PFSK-1 (cell line): ENCODE data around the gene CR1.

Source experiments
- FOXP2 ChIP-seq: optimal IDR thresholded peaks from 2 replicates; pipeline ENCODE3; 2011; ENCODE audit warnings: borderline replicate concordance, control low read depth, inconsistent platforms; ENCODE audit not compliant: insufficient read depth; ENCODE audit errors: extremely low read length, extremely low read depth
- POLR2AphosphoS5 ChIP-seq: IDR thresholded peaks from 2 replicates; pipeline ENCODE4 v1.6.1; 2012; ENCODE audit warnings: low read depth, mild to moderate bottlenecking, control low read depth, low read length, moderate library complexity
- REST ChIP-seq, 2 experiments: IDR thresholded peaks; 2 replicates each; pipeline versions ENCODE4 v1.6.1 to v1.8.0; 2011 to 2012; ENCODE audit warnings: low read depth in 2 of 2, low read length in 2 of 2, control low read depth in 1 of 2, inconsistent platforms in 1 of 2, mild to moderate bottlenecking in 1 of 2, moderate library complexity in 1 of 2; ENCODE audit not compliant: insufficient read depth in 1 of 2
- SIN3A ChIP-seq: IDR thresholded peaks from 2 replicates; pipeline ENCODE4 v1.6.1; 2012; ENCODE audit warnings: mild to moderate bottlenecking, low read length, moderate library complexity, borderline replicate concordance; ENCODE audit not compliant: insufficient read depth
- TAF1 ChIP-seq: IDR thresholded peaks from 2 replicates; pipeline ENCODE4 v1.6.1; 2012; ENCODE audit warnings: low read length, control low read depth, borderline replicate concordance; ENCODE audit not compliant: insufficient read depth

CR1 gene

DNA sequence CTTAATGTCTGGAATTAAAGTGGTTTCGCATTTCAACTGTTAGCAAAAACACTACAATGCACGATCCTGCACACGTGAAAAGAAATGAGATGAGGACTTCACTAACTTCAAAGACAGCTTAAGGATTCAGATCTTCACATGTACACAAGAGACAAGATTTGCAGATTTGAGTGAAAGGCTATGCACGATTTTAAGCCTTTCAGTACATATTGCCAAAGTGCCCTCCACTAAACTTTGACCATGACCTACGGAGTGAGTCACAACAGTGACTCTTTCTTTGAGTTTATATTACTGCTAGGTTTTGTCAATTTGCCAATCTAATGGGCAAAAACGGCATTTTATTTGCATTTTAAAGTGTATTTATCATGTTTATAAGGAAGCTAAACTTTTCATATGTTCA lies 107.8 kb downstream of the CR1 start:
- TF ChIP-seq POLR2AphosphoS5 = no peak
- no peak for TF ChIP-seq FOXP2
- no peak for TF ChIP-seq SIN3A
- TF ChIP-seq TAF1 = no peak
- TF ChIP-seq REST (IDR thresholded peaks at IDR 0.05; ENCODE audit: insufficient read depth in 1 of 2, low read depth in 2 of 2, low read length in 2 of 2) = no peak

GRCh38 chr1:207605444-207606361 lies 109.7 kb downstream of the CR1 start:
- TF ChIP-seq TAF1 (no peak), FOXP2 (no peak), SIN3A (no peak), REST (IDR thresholded peaks at IDR 0.05; ENCODE audit: insufficient read depth in 1 of 2, low read depth in 2 of 2, low read length in 2 of 2) (no peak)

GRCh38 chr1:207606362-207606755 lies 110.4 kb downstream of the CR1 start:
- TF ChIP-seq FOXP2 = no peak
- TF ChIP-seq POLR2AphosphoS5 = no peak

- no peak for TF ChIP-seq POLR2AphosphoS5
Observed at GRCh38 chr1:207612762-207613161, 116.8 kb downstream of the CR1 start.

DNA sequence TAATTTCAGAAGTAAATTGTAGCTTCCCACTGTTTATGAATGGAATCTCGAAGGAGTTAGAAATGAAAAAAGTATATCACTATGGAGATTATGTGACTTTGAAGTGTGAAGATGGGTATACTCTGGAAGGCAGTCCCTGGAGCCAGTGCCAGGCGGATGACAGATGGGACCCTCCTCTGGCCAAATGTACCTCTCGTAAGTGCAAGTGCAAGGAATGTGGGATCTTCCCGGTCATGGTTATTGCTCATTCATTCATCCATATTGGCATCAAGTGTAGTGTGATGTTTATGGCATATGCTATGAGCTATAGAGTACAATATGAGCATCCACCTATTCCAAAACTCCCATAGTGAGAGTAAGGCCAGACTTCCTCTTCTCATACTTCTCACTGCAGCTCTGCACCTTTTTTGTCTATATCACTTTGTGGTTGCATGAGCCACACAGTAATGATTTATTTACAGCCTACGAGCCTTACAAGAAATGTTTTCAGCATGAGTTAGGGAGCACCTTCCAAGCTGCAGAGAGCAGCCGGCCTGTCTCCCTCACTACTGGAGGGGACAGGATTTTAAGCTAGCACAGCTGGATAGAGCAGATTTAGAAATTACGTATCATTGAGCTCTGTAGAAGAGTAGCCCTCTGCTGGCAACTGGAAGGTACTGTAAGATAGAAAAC lies 124.0 kb downstream of the CR1 start:
- no peak for TF ChIP-seq REST (IDR thresholded peaks at IDR 0.05; ENCODE audit: insufficient read depth in 1 of 2, low read depth in 2 of 2, low read length in 2 of 2)
- no peak for TF ChIP-seq FOXP2
- TF ChIP-seq POLR2AphosphoS5 = no peak
- no peak for TF ChIP-seq SIN3A
- TF ChIP-seq TAF1 = no peak

- TF ChIP-seq REST (IDR thresholded peaks at IDR 0.05; ENCODE audit: insufficient read depth in 1 of 2, low read depth in 2 of 2, low read length in 2 of 2) = no peak
- TF ChIP-seq FOXP2 = no peak
- no peak for TF ChIP-seq SIN3A
- no peak for TF ChIP-seq TAF1
- TF ChIP-seq POLR2AphosphoS5 = no peak
Observed at GRCh38 chr1:207620543-207620893, 124.6 kb downstream of the CR1 start.
